A673 (cell line): ENCODE measurements around the gene CFAP206. TPM values are rescaled to one million over a fixed set of nuclear protein-coding genes. Genes with fewer than 3 reads are reported as not detected.
A peak's percentile ranks its signal among the peaks of the same experiment; 100 is the strongest.
"Not testable (repeated sequence)": the region's sequence is repeated elsewhere in the genome, so short reads cannot be mapped to it uniquely, and the experiment has no call there.

ENCODE experiments used
- BruUV-seq: library from RNA; stranded (reverse); fragments of 400-500 nt; replicated peaks from 2 replicates; lab custom pipeline; 2021; lab: Mats Ljungman, UMichigan
- CTCF ChIA-PET: fragments of 300-600 bp; sonication (Branson Sonifier 250); formaldehyde crosslinking; loops from one replicate; lab custom pipeline; 2022; ENCODE audit warnings: antibody characterized with exemption; lab: Charles Lee
- POLR2A ChIA-PET: fragments of 300-600 bp; sonication (Branson Sonifier 250); formaldehyde crosslinking; loops from one replicate; lab custom pipeline; 2022; ENCODE audit warnings: antibody characterized with exemption; ENCODE audit not compliant: low non-redundant PET; lab: Charles Lee
- DNase-seq: peaks from one replicate; pipeline ENCODE4 v3.0.0-alpha.2; 2015; ENCODE audit warnings: low spot score
- H3K27ac ChIP-seq: fragments of 200-600 bp; sonication (generic); 2 replicates; pipeline ENCODE4 v1.5.1; 2016; ENCODE audit warnings: mixed run types, low read depth, mild to moderate bottlenecking, mixed read lengths, antibody characterized with exemption, low read length; ENCODE audit not compliant: poor library complexity, severe bottlenecking
- H3K27me3 ChIP-seq: fragments of 200-600 bp; sonication (generic); replicated peaks from 2 replicates; pipeline ENCODE4 v1.6.1; 2017; ENCODE audit warnings: mixed run types, low read depth, mild to moderate bottlenecking, mixed read lengths, antibody characterized with exemption, low read length; ENCODE audit not compliant: insufficient read depth, poor library complexity
- H3K36me3 ChIP-seq: fragments of 200-600 bp; sonication (generic); 2 replicates; pipeline ENCODE4 v1.6.1; 2016; ENCODE audit warnings: mixed run types, mild to moderate bottlenecking, mixed read lengths, antibody characterized with exemption, low read length; ENCODE audit not compliant: insufficient read depth, poor library complexity, severe bottlenecking
- H3K4me1 ChIP-seq: fragments of 200-600 bp; sonication (generic); 2 replicates; pipeline ENCODE4 v1.6.1; 2017; ENCODE audit warnings: mixed run types, mild to moderate bottlenecking, mixed read lengths, antibody characterized with exemption, low read length; ENCODE audit not compliant: insufficient read depth, poor library complexity, severe bottlenecking
- H3K4me3 ChIP-seq: fragments of 200-600 bp; sonication (generic); 2 replicates; pipeline ENCODE4 v1.5.1; 2016; ENCODE audit warnings: low read depth, mixed run types, mild to moderate bottlenecking, mixed read lengths, low read length; ENCODE audit not compliant: poor library complexity, severe bottlenecking
- H3K9me3 ChIP-seq: fragments of 200-600 bp; sonication (generic); 2 replicates; pipeline ENCODE4 v1.6.1; 2016; ENCODE audit warnings: mixed run types, low read depth, mild to moderate bottlenecking, mixed read lengths, antibody characterized with exemption, low read length; ENCODE audit not compliant: poor library complexity, severe bottlenecking
- CTCF ChIP-seq: fragments of 300-800, 200-600 bp; sonication (generic); conservative IDR thresholded peaks from 2 replicates; pipeline ENCODE4 v1.5.1; 2017; ENCODE audit warnings: low read depth, mild to moderate bottlenecking, antibody characterized with exemption, low read length, moderate library complexity, mixed read lengths
- EZH2 ChIP-seq: fragments of 200-600 bp; sonication (generic); IDR thresholded peaks from 2 replicates; pipeline ENCODE4 v1.6.1; 2017; ENCODE audit warnings: borderline replicate concordance, low read depth, mild to moderate bottlenecking, mixed read lengths, antibody characterized with exemption, low read length; ENCODE audit not compliant: poor library complexity, severe bottlenecking
- intact Hi-C: fragments of 100-400 bp; cut with micrococcal nuclease; formaldehyde crosslinking; loops from one replicate; pipeline ENCODE4 v1.10.0; 2022; ENCODE audit not compliant: unreplicated experiment
- total RNA-seq: library from RNA; stranded (reverse); gene quantifications from 2 replicates; pipeline ENCODE4 v1.2.3, GENCODE V29; 2021

Gene CFAP206
- total RNA-seq, 1 experiment from 2014 or later, result not detected

GRCh38 chr6:87483929-87484328 lies 76.2 kb downstream of the CFAP206 start:
- Histone ChIP-seq H3K4me3 (no peak overlapping the region), H3K27me3 (no peaks in the 10 kb centered on the region), H3K36me3 (no peaks in the 10 kb centered on the region), H3K9me3 (peaks cover 5% of the 10 kb centered on the region), H3K4me1 (peaks cover 34% of the 10 kb centered on the region), H3K27ac (no peak overlapping the region)
- CTCF ChIA-PET, result no interaction called here
- intact Hi-C loops, result loop anchor here (10.0 kb wide), 1 partner anchor 349 kb away; no protein-coding TSS in a partner anchor
- DNase-seq, result peak; percentile 44
- POLR2A ChIA-PET, result no interaction called here
- TF ChIP-seq EZH2 (no peak), CTCF (peak; percentile 37)
- no TSS peak for BruUV-seq

GRCh38 chr6:87484491-87484890 lies 76.7 kb downstream of the CFAP206 start:
- BruUV-seq, result no TSS peak
- intact Hi-C loops, result loop anchor here (10.0 kb wide), 1 partner anchor 350 kb away; no protein-coding TSS in a partner anchor
- TF ChIP-seq CTCF, result no peak
- TF ChIP-seq EZH2, result no peak
- H3K9me3 ChIP-seq, result peaks cover 5% of the 10 kb centered on the region
- ChIA-PET POLR2A (no interaction called here), CTCF (no interaction called here)
- no peak overlapping the region for H3K4me3 ChIP-seq
- H3K4me1 ChIP-seq, result peaks cover 38% of the 10 kb centered on the region
- no peak for DNase-seq
- no peak overlapping the region for H3K27ac ChIP-seq
- no peaks in the 10 kb centered on the region for H3K36me3 ChIP-seq
- no peaks in the 10 kb centered on the region for H3K27me3 ChIP-seq

- CTCF ChIA-PET, result no interaction called here
- peak; percentile 68 for DNase-seq
- no TSS peak for BruUV-seq
- Histone ChIP-seq H3K9me3 (peaks cover 5% of the 10 kb centered on the region), H3K4me1 (peaks cover 26% of the 10 kb centered on the region), H3K4me3 (no peak overlapping the region), H3K36me3 (no peaks in the 10 kb centered on the region), H3K27ac (peak overlapping the region; percentile 71), H3K27me3 (no peaks in the 10 kb centered on the region)
- POLR2A ChIA-PET, result no interaction called here
- intact Hi-C loops, result loop anchor here (10.0 kb wide), 1 partner anchor 353 kb away; no protein-coding TSS in a partner anchor
- TF ChIP-seq CTCF, result no peak
- no peak for TF ChIP-seq EZH2
These were observed 79.8 kb downstream of the CFAP206 start for GRCh38 chr6:87487555-87487954.

GRCh38 chr6:87489326-87489725 lies 81.6 kb downstream of the CFAP206 start:
- H3K9me3 ChIP-seq, POLR2A ChIA-PET, H3K4me3 ChIP-seq, DNase-seq, H3K27me3 ChIP-seq, H3K36me3 ChIP-seq, CTCF ChIA-PET, BruUV-seq: not testable (repeated sequence)
- Histone ChIP-seq H3K27ac (peak overlapping the region; percentile 1), H3K4me1 (peaks cover 19% of the 10 kb centered on the region)
- intact Hi-C loops, result loop anchor here (10.0 kb wide), 1 partner anchor 355 kb away; no protein-coding TSS in a partner anchor
